ENCODE results near the gene ZC3H10. TPM values are rescaled to one million over a fixed set of nuclear protein-coding genes. Genes with fewer than 3 reads are reported as not detected.

Gene ZC3H10
- total and polyA plus RNA-seq, 2 of the 13 experiments (the other 11 are each of a cell fraction or from before 2014, with no cell fraction given): 0.70 to 2.3 TPM

- TF ChIP-seq ZNF318 (CRISPR knock-in tag; IDR thresholded peaks at IDR 0.05) (peak; percentile 87; the same call in 1 of the 2 replicates), NRL (CRISPR knock-in tag; IDR thresholded peaks at IDR 0.05; ENCODE audit: borderline replicate concordance) (peak; percentile 32; the same call in 1 of the 2 replicates), ZNF354B (CRISPR knock-in tag; IDR thresholded peaks at IDR 0.05) (no peak), GMEB2 (CRISPR knock-in tag; IDR thresholded peaks at IDR 0.05; ENCODE audit: low read depth) (peak; percentile 44; the same call in 1 of the 2 replicates), SMC3 (IDR thresholded peaks at IDR 0.05; ENCODE audit: low read length) (0 out of 2 replicates have a peak, but pooled peaks have one; percentile 6), ZNF770 (CRISPR knock-in tag; IDR thresholded peaks at IDR 0.05) (0 out of 2 replicates have a peak, but pooled peaks have one; percentile 3), TGIF2 (CRISPR knock-in tag; IDR thresholded peaks at IDR 0.05) (peak; percentile 88; the same call in 1 of the 2 replicates), ZNF251 (CRISPR knock-in tag; IDR thresholded peaks at IDR 0.05) (peak; percentile 92; the same call in 1 of the 2 replicates), NFIC (IDR thresholded peaks at IDR 0.05; ENCODE audit: low read length) (peak; percentile 78), KAT7 (CRISPR knock-in tag; IDR thresholded peaks at IDR 0.05; ENCODE audit: borderline replicate concordance) (peak; percentile 28), HBP1 (CRISPR knock-in tag; IDR thresholded peaks at IDR 0.05; ENCODE audit: low read depth) (no peak), KDM3A (CRISPR knock-in tag; IDR thresholded peaks at IDR 0.05; ENCODE audit: low read depth) (no peak), ZNF558 (CRISPR knock-in tag; IDR thresholded peaks at IDR 0.05; ENCODE audit: borderline replicate concordance) (peak; percentile 45; the same call in 1 of the 2 replicates), ZNF383 (CRISPR knock-in tag; IDR thresholded peaks at IDR 0.05; ENCODE audit: borderline replicate concordance) (peak; percentile 49; the same call in 1 of the 2 replicates)
Measured at GRCh38 chr12:56116267-56117081, 1.6 kb upstream of the ZC3H10 start, which contains the start of gene RPL41 (continued).

Data from HepG2 (cell line).